IMR-90 (cell line): ENCODE results near the gene DLG3. TPM values are rescaled to one million over a fixed set of nuclear protein-coding genes. Genes with fewer than 3 reads are reported as not detected.

Experiments
- ATAC-seq: fragments of 200-7000 bp; cut with Tn5 transposase; 2 replicates; pipeline ENCODE4 v1.9.1; 2020; ENCODE audit warnings: low read depth, mild to moderate bottlenecking, moderate library complexity
- BruUV-seq: library from RNA; stranded (reverse); fragments of 400-500 nt; replicated peaks from 2 replicates; lab custom pipeline; 2021; lab: Mats Ljungman, UMichigan
- CTCF ChIA-PET: fragments of 300-600 bp; formaldehyde crosslinking; extraction: SDS; loops from one replicate; lab custom pipeline; 2021; ENCODE audit warnings: antibody characterized with exemption; lab: Yijun Ruan, JAX
- POLR2A ChIA-PET: fragments of 300-600 bp; sonication (Branson Sonifier 250); formaldehyde crosslinking; loops from one replicate; lab custom pipeline; 2022; ENCODE audit warnings: antibody characterized with exemption; ENCODE audit not compliant: unreplicated experiment; lab: Charles Lee
- DNase-seq: peaks from one replicate; pipeline ENCODE4 v3.0.0; 2013
- H2AFZ ChIP-seq: replicated peaks from 2 replicates; pipeline ENCODE3; 2013; ENCODE audit warnings: low read length, mild to moderate bottlenecking; ENCODE audit not compliant: poor library complexity
- H2AK5ac ChIP-seq: 2 replicates; pipeline ENCODE4 v1.6.1; 2013; ENCODE audit warnings: low read depth, low read length, inconsistent platforms
- H2AK9ac ChIP-seq: replicated peaks from 2 replicates; pipeline ENCODE3; 2013; ENCODE audit warnings: mild to moderate bottlenecking, low read depth, low read length, moderate library complexity; ENCODE audit not compliant: poor library complexity
- H2BK120ac ChIP-seq: 2 replicates; pipeline ENCODE4 v1.6.1; 2013; ENCODE audit warnings: low read depth, low read length, inconsistent platforms
- H2BK15ac ChIP-seq: 3 replicates; pipeline ENCODE4 v1.6.1; 2013; ENCODE audit warnings: low read depth, low read length, inconsistent platforms
- H2BK20ac ChIP-seq: 2 replicates; pipeline ENCODE4 v1.6.1; 2013; ENCODE audit warnings: low read depth, mild to moderate bottlenecking, inconsistent platforms, low read length, moderate library complexity
- H2BK5ac ChIP-seq: 2 replicates; pipeline ENCODE4 v1.6.1; 2013; ENCODE audit warnings: mild to moderate bottlenecking, low read depth, low read length, inconsistent platforms; ENCODE audit not compliant: poor library complexity, severe bottlenecking
- H3K14ac ChIP-seq: replicated peaks from 2 replicates; pipeline ENCODE4 v1.6.1; 2013; ENCODE audit warnings: low read depth, low read length, inconsistent platforms
- H3K18ac ChIP-seq: 2 replicates; pipeline ENCODE4 v1.6.1; 2013; ENCODE audit warnings: low read depth, low read length, control low read depth
- H3K23ac ChIP-seq: 2 replicates; pipeline ENCODE4 v1.6.1; 2013; ENCODE audit warnings: low read depth, low read length, inconsistent platforms
- H3K27ac ChIP-seq: 2 replicates; pipeline ENCODE4 v1.5.1; 2013; ENCODE audit warnings: mild to moderate bottlenecking, control low read depth, low read length; ENCODE audit not compliant: insufficient read depth
- H3K27me3 ChIP-seq: 2 replicates; pipeline ENCODE4 v1.6.1; 2013; ENCODE audit warnings: low read length; ENCODE audit not compliant: control insufficient read depth, insufficient read depth
- H3K36me3 ChIP-seq: 2 replicates; pipeline ENCODE4 v1.6.1; 2013; ENCODE audit warnings: low read length, mixed read lengths; ENCODE audit not compliant: control insufficient read depth, insufficient read depth
- H3K4ac ChIP-seq: 2 replicates; pipeline ENCODE4 v1.6.1; 2013; ENCODE audit warnings: low read depth, low read length, inconsistent platforms
- H3K4me1 ChIP-seq: 2 replicates; pipeline ENCODE4 v1.6.1; 2013; ENCODE audit warnings: low read length, mixed read lengths; ENCODE audit not compliant: control insufficient read depth, insufficient read depth
- H3K4me2 ChIP-seq: 2 replicates; pipeline ENCODE4 v1.6.1; 2013; ENCODE audit warnings: low read depth, mild to moderate bottlenecking, control low read depth, low read length, moderate library complexity
- H3K4me3 ChIP-seq: 2 replicates; pipeline ENCODE4 v1.5.1; 2013; ENCODE audit warnings: low read depth, mild to moderate bottlenecking, control low read depth, low read length, moderate library complexity; ENCODE audit not compliant: insufficient read depth
- H3K56ac ChIP-seq: 2 replicates; pipeline ENCODE4 v1.6.1; 2013; ENCODE audit warnings: low read length, inconsistent platforms; ENCODE audit not compliant: insufficient read depth; ENCODE audit errors: extremely low read depth
- H3K79me1 ChIP-seq, 2 experiments: 2 replicates each; pipeline ENCODE4 v1.6.1; 2013; ENCODE audit warnings: low read length in 2 of 2, inconsistent platforms in 1 of 2, low read depth in 1 of 2
- H3K9ac ChIP-seq: 2 replicates; pipeline ENCODE4 v1.6.1; 2013; ENCODE audit warnings: low read depth, low read length, control low read depth
- H3K9me1 ChIP-seq: 2 replicates; pipeline ENCODE4 v1.6.1; 2013; ENCODE audit warnings: low read length, inconsistent platforms; ENCODE audit not compliant: insufficient read depth
- H3K9me3 ChIP-seq: 2 replicates; pipeline ENCODE4 v1.6.1; 2013; ENCODE audit warnings: low read length; ENCODE audit not compliant: control insufficient read depth, insufficient read depth
- H4K20me1 ChIP-seq: 2 replicates; pipeline ENCODE4 v1.6.1; 2013; ENCODE audit warnings: low read length, inconsistent platforms; ENCODE audit not compliant: insufficient read depth
- H4K5ac ChIP-seq: 2 replicates; pipeline ENCODE4 v1.6.1; 2013; ENCODE audit warnings: mild to moderate bottlenecking, low read depth, low read length, control low read depth
- H4K8ac ChIP-seq, 2 experiments: 2 replicates each; pipeline ENCODE4 v1.6.1; 2013; ENCODE audit warnings: low read depth in 2 of 2, low read length in 2 of 2, control low read depth in 1 of 2, inconsistent platforms in 1 of 2
- H4K91ac ChIP-seq: 2 replicates; pipeline ENCODE4 v1.6.1; 2013; ENCODE audit warnings: low read depth, low read length, inconsistent platforms; ENCODE audit not compliant: insufficient read depth
- CHD1 ChIP-seq: IDR thresholded peaks from 2 replicates; pipeline ENCODE4 v1.6.1; 2012; ENCODE audit warnings: low read depth, low read length, improper control_type of control experiment
- ELK1 ChIP-seq: fragments of 150-350 bp; IDR thresholded peaks from 2 replicates; pipeline ENCODE4 v1.6.1; 2016; ENCODE audit warnings: low read depth, mild to moderate bottlenecking, low read length, moderate library complexity, borderline replicate concordance
- MAFK ChIP-seq: IDR thresholded peaks from 2 replicates; pipeline ENCODE4 v1.6.1; 2012; ENCODE audit warnings: low read depth, low read length, improper control_type of control experiment
- MAZ ChIP-seq: IDR thresholded peaks from 2 replicates; pipeline ENCODE4 v1.6.1; 2012; ENCODE audit warnings: low read depth, mild to moderate bottlenecking, low read length, improper control_type of control experiment, moderate library complexity, borderline replicate concordance
- NFE2L2 ChIP-seq: fragments of 150-350 bp; IDR thresholded peaks from 2 replicates; pipeline ENCODE4 v1.6.1; 2016; ENCODE audit warnings: low read depth, mild to moderate bottlenecking, low read length
- POLR2A ChIP-seq: IDR thresholded peaks from 2 replicates; pipeline ENCODE4 v1.6.1; 2012; ENCODE audit warnings: mild to moderate bottlenecking, low read depth, low read length
- WGBS, 2 experiments: methylation state at CpG; one replicate each; pipeline versions ENCODE4 v1.1.5 to v1.1.7; 2013; ENCODE audit warnings: missing lambda C conversion rate in 2 of 2; ENCODE audit not compliant: insufficient read length in 1 of 2; ENCODE audit errors: extremely low coverage in 2 of 2; 5-methylcytosine and 5-hydroxymethylcytosine counted together
- dilution Hi-C: fragments of 300-500 bp; cut with HindIII; formaldehyde crosslinking; loops from one replicate; pipeline ENCODE4 v1.14.3; 2018; ENCODE audit warnings: low sequenced_read_pairs; ENCODE audit not compliant: unreplicated experiment
- in situ Hi-C: fragments of 300-500 bp; cut with MboI; formaldehyde crosslinking; loops from 3 replicates; pipeline ENCODE4 v1.14.3; 2019; ENCODE audit warnings: low sequenced_read_pairs, inconsistent platforms, mixed read lengths
- intact Hi-C: fragments of 100-400 bp; cut with micrococcal nuclease; formaldehyde crosslinking; loops from 2 replicates; pipeline ENCODE4 v1.10.0; 2022
- polyA plus RNA-seq, 3 experiments: library from polyadenylated mRNA; depleted of rRNA; stranded (reverse); fragments of >200 nt; gene quantifications; 2 replicates each; pipeline ENCODE4 v1.2.3, GENCODE V29; 2012; ENCODE audit warnings: low replicate concordance in 1 of 3
- total RNA-seq: library from RNA; depleted of rRNA; stranded (reverse); fragments of >200 nt; gene quantifications from 2 replicates; pipeline ENCODE4 v1.2.3, GENCODE V29; 2012
- TF ChIP-seq, protein P1 (sequence below): conservative IDR thresholded peaks from 2 replicates; pipeline ENCODE4 v1.5.1; 2012; ENCODE audit warnings: mild to moderate bottlenecking, low read depth, low read length, improper control_type of control experiment

The DLG3 gene
- total and polyA plus RNA-seq, 2 of the 4 experiments (the other 2 are of a cell fraction): 11.0 to 27.1 TPM

DNA sequence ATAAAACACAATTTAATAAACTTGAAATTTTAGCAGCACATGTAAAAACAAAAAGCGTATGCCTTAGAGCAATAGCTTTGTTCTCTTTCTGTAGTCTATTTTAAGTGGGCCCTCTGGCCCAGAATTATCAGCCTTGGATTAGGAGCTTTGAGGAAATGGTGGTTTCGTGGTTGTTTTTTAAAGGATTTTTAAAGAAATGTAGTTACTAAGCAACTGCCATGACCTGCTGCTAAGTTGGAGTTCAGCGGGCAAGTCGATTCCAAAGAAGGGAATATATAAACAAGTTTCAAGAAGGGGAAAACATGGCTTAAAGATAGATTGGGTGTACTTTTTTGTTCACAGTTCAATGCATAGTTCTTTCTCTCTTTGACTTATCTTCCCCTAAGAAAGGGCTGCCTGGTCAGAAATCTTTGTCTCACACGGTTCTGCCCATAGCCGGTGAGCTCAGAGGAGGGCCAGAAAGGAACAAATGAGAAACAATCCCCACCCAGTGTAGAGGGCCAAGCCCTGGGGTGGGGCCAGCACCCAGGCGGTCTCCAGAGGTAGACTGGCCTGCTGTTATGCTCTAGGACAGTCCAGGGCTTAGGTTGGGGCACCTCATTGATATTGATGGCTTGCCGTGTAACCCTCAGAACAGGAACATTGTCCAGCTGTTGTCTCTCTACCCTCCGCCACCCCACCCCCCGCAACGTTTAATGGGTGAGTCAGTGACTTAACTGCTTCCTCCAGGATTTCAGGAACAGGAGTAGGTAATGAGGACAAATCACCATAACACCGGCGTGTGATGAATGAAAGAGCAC lies 32.5 kb downstream of the DLG3 start:
- Histone ChIP-seq H3K9me1 (peaks cover 12% of the 10 kb centered on the region), H4K8ac (peak overlapping the region; percentile 45 to 62; a peak in 3 of 4 replicates), H2BK15ac (peak overlapping the region; percentile 42; the same call in 2 of the 3 replicates), H3K79me1 (peaks cover 0 to 38% of the 10 kb centered on the region in 2 experiments), H4K91ac (peak overlapping the region; percentile 87), H3K4me1 (peaks cover 22% of the 10 kb centered on the region), H3K4me2 (peak overlapping the region; percentile 88), H3K4me3 (no peak overlapping the region; the same call in 1 of the 2 replicates), H2BK20ac (peak overlapping the region; percentile 72), H2AFZ (peak overlapping the region; percentile 84), H3K56ac (peak overlapping the region; percentile 39), H3K18ac (peak overlapping the region; percentile 39), H3K4ac (peak overlapping the region; percentile 91), H2AK9ac (peak overlapping the region; percentile 60), H4K5ac (peak overlapping the region; percentile 65), H2AK5ac (peak overlapping the region; percentile 43; the same call in 1 of the 2 replicates), H4K20me1 (no peaks in the 10 kb centered on the region), H3K9me3 (no peaks in the 10 kb centered on the region), H2BK120ac (peak overlapping the region; percentile 92), H3K36me3 (peaks cover 3% of the 10 kb centered on the region), H3K14ac (0 out of 2 replicates have a peak overlapping the region, but pooled peaks have one; percentile 63), H3K9ac (peak overlapping the region; percentile 23; the same call in 1 of the 2 replicates), H3K27me3 (no peaks in the 10 kb centered on the region; the same call in 1 of the 2 replicates), H3K23ac (peak overlapping the region; percentile 68; the same call in 1 of the 2 replicates), H3K27ac (peak overlapping the region; percentile 77), H2BK5ac (peak overlapping the region; percentile 74)
- WGBS, 2 experiments: 0% methylated on average over 1 of the region's 13 CpGs; no CpG with 5 or more reads in 1 of the 2 experiments
- dilution Hi-C loops: no loop called here
- intact Hi-C loops: loop anchor here (1.0 kb wide), 1 partner anchor 22 kb away; no protein-coding TSS in a partner anchor
- ChIA-PET CTCF (no interaction called here), POLR2A (no interaction called here)
- in situ Hi-C loops: no loop called here
- TF ChIP-seq, protein P1, sequence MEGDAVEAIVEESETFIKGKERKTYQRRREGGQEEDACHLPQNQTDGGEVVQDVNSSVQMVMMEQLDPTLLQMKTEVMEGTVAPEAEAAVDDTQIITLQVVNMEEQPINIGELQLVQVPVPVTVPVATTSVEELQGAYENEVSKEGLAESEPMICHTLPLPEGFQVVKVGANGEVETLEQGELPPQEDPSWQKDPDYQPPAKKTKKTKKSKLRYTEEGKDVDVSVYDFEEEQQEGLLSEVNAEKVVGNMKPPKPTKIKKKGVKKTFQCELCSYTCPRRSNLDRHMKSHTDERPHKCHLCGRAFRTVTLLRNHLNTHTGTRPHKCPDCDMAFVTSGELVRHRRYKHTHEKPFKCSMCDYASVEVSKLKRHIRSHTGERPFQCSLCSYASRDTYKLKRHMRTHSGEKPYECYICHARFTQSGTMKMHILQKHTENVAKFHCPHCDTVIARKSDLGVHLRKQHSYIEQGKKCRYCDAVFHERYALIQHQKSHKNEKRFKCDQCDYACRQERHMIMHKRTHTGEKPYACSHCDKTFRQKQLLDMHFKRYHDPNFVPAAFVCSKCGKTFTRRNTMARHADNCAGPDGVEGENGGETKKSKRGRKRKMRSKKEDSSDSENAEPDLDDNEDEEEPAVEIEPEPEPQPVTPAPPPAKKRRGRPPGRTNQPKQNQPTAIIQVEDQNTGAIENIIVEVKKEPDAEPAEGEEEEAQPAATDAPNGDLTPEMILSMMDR: no peak
- TF ChIP-seq ELK1 (no peak), MAFK (no peak), CHD1 (no peak), NFE2L2 (no peak), POLR2A (peak; percentile 42; the same call in 1 of the 2 replicates), MAZ (peak; percentile 25; the same call in 1 of the 2 replicates)
- BruUV-seq: no TSS peak
- DNase-seq (peak; percentile 69), ATAC-seq (peak; percentile 61)
